HEK293 (cell line): ENCODE data around the gene KRT80.

ENCODE experiments used
- YY1 ChIP-seq: fragments of 450-650 bp; formaldehyde crosslinking; IDR thresholded peaks from 2 replicates; pipeline ENCODE4 v1.5.1; 2018; ENCODE audit warnings: missing biosample characterization, missing genetic modification characterization
- ZEB2 ChIP-seq: fragments of 450-650 bp; formaldehyde crosslinking; IDR thresholded peaks from 2 replicates; pipeline ENCODE4 v1.5.1; 2016; ENCODE audit warnings: missing biosample characterization, missing genetic modification characterization
- ZNF274 ChIP-seq, 2 experiments: fragments of 200-500 bp in 1 of 2; fragments of 450-650 bp in 1 of 2; sonication (Bioruptor generic) in 1 of 2; formaldehyde crosslinking in 1 of 2; IDR thresholded peaks; 2 replicates each; pipeline versions ENCODE4 v1.5.1 to v1.6.1; 2014 to 2016; ENCODE audit warnings: borderline replicate concordance in 1 of 2, inconsistent platforms in 1 of 2, low read length in 1 of 2, missing biosample characterization in 1 of 2, missing genetic modification characterization in 1 of 2
- ZNF423 ChIP-seq: fragments of 450-650 bp; formaldehyde crosslinking; IDR thresholded peaks from 2 replicates; pipeline ENCODE4 v1.5.1; 2016; ENCODE audit warnings: missing biosample characterization, missing genetic modification characterization
- TF ChIP-seq, protein P1 (sequence below): fragments of 450-650 bp; formaldehyde crosslinking; IDR thresholded peaks from 2 replicates; pipeline ENCODE4 v1.5.1; 2016; ENCODE audit warnings: missing biosample characterization, missing genetic modification characterization
- TF ChIP-seq, protein P2 (sequence below): fragments of 450-650 bp; formaldehyde crosslinking; IDR thresholded peaks from 2 replicates; pipeline ENCODE4 v1.5.1; 2016; ENCODE audit warnings: missing biosample characterization, missing genetic modification characterization, low read depth
- TF ChIP-seq, protein P3 (sequence below): fragments of 450-650 bp; formaldehyde crosslinking; IDR thresholded peaks from 2 replicates; pipeline ENCODE4 v1.5.1; 2016; ENCODE audit warnings: missing biosample characterization, missing genetic modification characterization
- TF ChIP-seq, protein P4 (sequence below): fragments of 450-650 bp; formaldehyde crosslinking; IDR thresholded peaks from 2 replicates; pipeline ENCODE4 v1.5.0; 2017; ENCODE audit warnings: missing biosample characterization, missing genetic modification characterization, borderline replicate concordance

DNA sequence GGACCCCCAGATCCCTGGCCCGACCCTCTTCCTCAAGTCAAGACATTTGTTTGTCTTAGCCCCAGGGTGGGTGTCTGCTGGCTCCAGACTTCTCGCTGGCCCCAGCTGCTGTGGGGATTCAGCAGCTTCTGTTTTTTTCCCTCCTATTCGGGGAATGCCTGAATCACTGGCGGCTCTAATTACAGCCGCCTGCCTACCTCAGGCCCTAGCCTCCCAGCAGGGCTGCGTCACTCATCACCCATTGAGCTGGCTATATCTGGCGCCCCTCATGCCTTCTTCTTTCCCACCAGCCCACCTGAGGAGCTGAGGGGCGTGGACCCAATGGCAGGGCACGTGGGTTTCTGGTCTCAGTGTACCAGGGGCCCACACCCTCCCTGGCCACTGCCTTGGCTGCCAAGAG, 10.1 kb downstream of the KRT80 start:
- TF ChIP-seq, protein P1, sequence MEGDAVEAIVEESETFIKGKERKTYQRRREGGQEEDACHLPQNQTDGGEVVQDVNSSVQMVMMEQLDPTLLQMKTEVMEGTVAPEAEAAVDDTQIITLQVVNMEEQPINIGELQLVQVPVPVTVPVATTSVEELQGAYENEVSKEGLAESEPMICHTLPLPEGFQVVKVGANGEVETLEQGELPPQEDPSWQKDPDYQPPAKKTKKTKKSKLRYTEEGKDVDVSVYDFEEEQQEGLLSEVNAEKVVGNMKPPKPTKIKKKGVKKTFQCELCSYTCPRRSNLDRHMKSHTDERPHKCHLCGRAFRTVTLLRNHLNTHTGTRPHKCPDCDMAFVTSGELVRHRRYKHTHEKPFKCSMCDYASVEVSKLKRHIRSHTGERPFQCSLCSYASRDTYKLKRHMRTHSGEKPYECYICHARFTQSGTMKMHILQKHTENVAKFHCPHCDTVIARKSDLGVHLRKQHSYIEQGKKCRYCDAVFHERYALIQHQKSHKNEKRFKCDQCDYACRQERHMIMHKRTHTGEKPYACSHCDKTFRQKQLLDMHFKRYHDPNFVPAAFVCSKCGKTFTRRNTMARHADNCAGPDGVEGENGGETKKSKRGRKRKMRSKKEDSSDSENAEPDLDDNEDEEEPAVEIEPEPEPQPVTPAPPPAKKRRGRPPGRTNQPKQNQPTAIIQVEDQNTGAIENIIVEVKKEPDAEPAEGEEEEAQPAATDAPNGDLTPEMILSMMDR (tag by site-specific recombination) = no peak
- TF ChIP-seq ZEB2 (tag by site-specific recombination) (no peak), YY1 (tag by site-specific recombination) (no peak), ZNF423 (no peak), ZNF274 (IDR thresholded peaks at IDR 0.05; ENCODE audit: low read length) (no peak), ZNF274 (tag by site-specific recombination; IDR thresholded peaks at IDR 0.05; ENCODE audit: borderline replicate concordance) (no peak)
- TF ChIP-seq, protein P2, sequence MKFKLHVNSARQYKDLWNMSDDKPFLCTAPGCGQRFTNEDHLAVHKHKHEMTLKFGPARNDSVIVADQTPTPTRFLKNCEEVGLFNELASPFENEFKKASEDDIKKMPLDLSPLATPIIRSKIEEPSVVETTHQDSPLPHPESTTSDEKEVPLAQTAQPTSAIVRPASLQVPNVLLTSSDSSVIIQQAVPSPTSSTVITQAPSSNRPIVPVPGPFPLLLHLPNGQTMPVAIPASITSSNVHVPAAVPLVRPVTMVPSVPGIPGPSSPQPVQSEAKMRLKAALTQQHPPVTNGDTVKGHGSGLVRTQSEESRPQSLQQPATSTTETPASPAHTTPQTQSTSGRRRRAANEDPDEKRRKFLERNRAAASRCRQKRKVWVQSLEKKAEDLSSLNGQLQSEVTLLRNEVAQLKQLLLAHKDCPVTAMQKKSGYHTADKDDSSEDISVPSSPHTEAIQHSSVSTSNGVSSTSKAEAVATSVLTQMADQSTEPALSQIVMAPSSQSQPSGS (tag by site-specific recombination) = no peak
- TF ChIP-seq, protein P3, sequence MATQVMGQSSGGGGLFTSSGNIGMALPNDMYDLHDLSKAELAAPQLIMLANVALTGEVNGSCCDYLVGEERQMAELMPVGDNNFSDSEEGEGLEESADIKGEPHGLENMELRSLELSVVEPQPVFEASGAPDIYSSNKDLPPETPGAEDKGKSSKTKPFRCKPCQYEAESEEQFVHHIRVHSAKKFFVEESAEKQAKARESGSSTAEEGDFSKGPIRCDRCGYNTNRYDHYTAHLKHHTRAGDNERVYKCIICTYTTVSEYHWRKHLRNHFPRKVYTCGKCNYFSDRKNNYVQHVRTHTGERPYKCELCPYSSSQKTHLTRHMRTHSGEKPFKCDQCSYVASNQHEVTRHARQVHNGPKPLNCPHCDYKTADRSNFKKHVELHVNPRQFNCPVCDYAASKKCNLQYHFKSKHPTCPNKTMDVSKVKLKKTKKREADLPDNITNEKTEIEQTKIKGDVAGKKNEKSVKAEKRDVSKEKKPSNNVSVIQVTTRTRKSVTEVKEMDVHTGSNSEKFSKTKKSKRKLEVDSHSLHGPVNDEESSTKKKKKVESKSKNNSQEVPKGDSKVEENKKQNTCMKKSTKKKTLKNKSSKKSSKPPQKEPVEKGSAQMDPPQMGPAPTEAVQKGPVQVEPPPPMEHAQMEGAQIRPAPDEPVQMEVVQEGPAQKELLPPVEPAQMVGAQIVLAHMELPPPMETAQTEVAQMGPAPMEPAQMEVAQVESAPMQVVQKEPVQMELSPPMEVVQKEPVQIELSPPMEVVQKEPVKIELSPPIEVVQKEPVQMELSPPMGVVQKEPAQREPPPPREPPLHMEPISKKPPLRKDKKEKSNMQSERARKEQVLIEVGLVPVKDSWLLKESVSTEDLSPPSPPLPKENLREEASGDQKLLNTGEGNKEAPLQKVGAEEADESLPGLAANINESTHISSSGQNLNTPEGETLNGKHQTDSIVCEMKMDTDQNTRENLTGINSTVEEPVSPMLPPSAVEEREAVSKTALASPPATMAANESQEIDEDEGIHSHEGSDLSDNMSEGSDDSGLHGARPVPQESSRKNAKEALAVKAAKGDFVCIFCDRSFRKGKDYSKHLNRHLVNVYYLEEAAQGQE (tag by site-specific recombination) = no peak
- TF ChIP-seq, protein P4, sequence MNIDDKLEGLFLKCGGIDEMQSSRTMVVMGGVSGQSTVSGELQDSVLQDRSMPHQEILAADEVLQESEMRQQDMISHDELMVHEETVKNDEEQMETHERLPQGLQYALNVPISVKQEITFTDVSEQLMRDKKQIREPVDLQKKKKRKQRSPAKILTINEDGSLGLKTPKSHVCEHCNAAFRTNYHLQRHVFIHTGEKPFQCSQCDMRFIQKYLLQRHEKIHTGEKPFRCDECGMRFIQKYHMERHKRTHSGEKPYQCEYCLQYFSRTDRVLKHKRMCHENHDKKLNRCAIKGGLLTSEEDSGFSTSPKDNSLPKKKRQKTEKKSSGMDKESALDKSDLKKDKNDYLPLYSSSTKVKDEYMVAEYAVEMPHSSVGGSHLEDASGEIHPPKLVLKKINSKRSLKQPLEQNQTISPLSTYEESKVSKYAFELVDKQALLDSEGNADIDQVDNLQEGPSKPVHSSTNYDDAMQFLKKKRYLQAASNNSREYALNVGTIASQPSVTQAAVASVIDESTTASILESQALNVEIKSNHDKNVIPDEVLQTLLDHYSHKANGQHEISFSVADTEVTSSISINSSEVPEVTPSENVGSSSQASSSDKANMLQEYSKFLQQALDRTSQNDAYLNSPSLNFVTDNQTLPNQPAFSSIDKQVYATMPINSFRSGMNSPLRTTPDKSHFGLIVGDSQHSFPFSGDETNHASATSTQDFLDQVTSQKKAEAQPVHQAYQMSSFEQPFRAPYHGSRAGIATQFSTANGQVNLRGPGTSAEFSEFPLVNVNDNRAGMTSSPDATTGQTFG (tag by site-specific recombination) = no peak
